K562 (cell line): ENCODE data around the gene RNPEPL1. TPM values are rescaled to one million over a fixed set of nuclear protein-coding genes. Genes with fewer than 3 reads are reported as not detected.

Source experiments
- ARID1B ChIP-seq: fragments of 450-650 bp; IDR thresholded peaks from 2 replicates; pipeline ENCODE4 v1.6.1; 2016; ENCODE audit warnings: antibody characterized with exemption, mild to moderate bottlenecking, inconsistent platforms
- BRD4 ChIP-seq: fragments of 200-600 bp; sonication (generic); IDR thresholded peaks from 2 replicates; pipeline ENCODE4 v1.6.1; 2017; ENCODE audit warnings: inconsistent platforms
- CBX8 ChIP-seq: fragments of 200-600 bp; sonication (generic); IDR thresholded peaks from 2 replicates; pipeline ENCODE4 v1.6.1; 2012; ENCODE audit warnings: borderline replicate concordance, mixed run types, low read depth, mild to moderate bottlenecking, moderate library complexity, mixed read lengths, low read length, control low read depth, inconsistent platforms; ENCODE audit not compliant: poor library complexity, severe bottlenecking; ENCODE audit errors: extremely low read depth
- CHAMP1 ChIP-seq: fragments of 450-650 bp; IDR thresholded peaks from 2 replicates; pipeline ENCODE4 v1.6.1; 2016; ENCODE audit warnings: mild to moderate bottlenecking
- E2F6 ChIP-seq, 2 experiments: IDR thresholded peaks; 2 replicates each; pipeline ENCODE4 v1.6.1; 2011; ENCODE audit warnings: borderline replicate concordance in 1 of 2, control low read depth in 1 of 2, low read depth in 1 of 2, low read length in 1 of 2, mild to moderate bottlenecking in 1 of 2, mixed read lengths in 1 of 2, moderate library complexity in 1 of 2; ENCODE audit not compliant: insufficient read depth in 1 of 2, insufficient read length in 1 of 2, poor library complexity in 1 of 2, severe bottlenecking in 1 of 2; ENCODE audit errors: extremely low read depth in 1 of 2
- E2F8 ChIP-seq: fragments of 450-650 bp; IDR thresholded peaks from 2 replicates; pipeline ENCODE4 v1.7.1; 2018; ENCODE audit warnings: mild to moderate bottlenecking, low read depth; ENCODE audit not compliant: partially characterized antibody
- FOXA3 ChIP-seq, 2 experiments: fragments of 450-650 bp in 1 of 2; sonication (generic) in 1 of 2; formaldehyde crosslinking; IDR thresholded peaks in 1 of 2; conservative IDR thresholded peaks in 1 of 2; 2 replicates each; pipeline versions ENCODE4 v1.4.0 to v1.8.0; 2020 to 2022; ENCODE audit warnings: mild to moderate bottlenecking in 2 of 2, missing genetic modification reagents in 1 of 2
- GABPB2 ChIP-seq: fragments of 250-450 bp; sonication (Bioruptor Pico); conservative IDR thresholded peaks from 2 replicates; pipeline ENCODE4 v1.5.1; 2021; ENCODE audit warnings: mild to moderate bottlenecking
- HDAC1 ChIP-seq, 2 experiments: fragments of 450-650 bp; IDR thresholded peaks; 2 replicates each; pipeline ENCODE4 v1.6.1; 2016 to 2017; ENCODE audit warnings: inconsistent platforms in 1 of 2, mild to moderate bottlenecking in 1 of 2, moderate library complexity in 1 of 2
- HNRNPK ChIP-seq: fragments of 200-400 bp; formaldehyde crosslinking; IDR thresholded peaks from one replicate; pipeline ENCODE4 v1.6.1; 2018; ENCODE audit warnings: mild to moderate bottlenecking, low read depth, low read length; ENCODE audit not compliant: poor library complexity, severe bottlenecking
- KLF13 ChIP-seq: fragments of 450-650 bp; IDR thresholded peaks from 2 replicates; pipeline ENCODE4 v1.6.1; 2016; ENCODE audit warnings: missing genetic modification characterization, low read depth, mild to moderate bottlenecking, missing compliant biosample characterization, moderate library complexity, borderline replicate concordance
- PHB2 ChIP-seq: fragments of 450-650 bp; IDR thresholded peaks from 2 replicates; pipeline ENCODE4 v1.6.1; 2017; ENCODE audit warnings: low read depth
- POLR3A ChIP-seq: IDR thresholded peaks from 2 replicates; pipeline ENCODE4 v1.6.1; 2011; ENCODE audit warnings: borderline replicate concordance, mild to moderate bottlenecking, moderate library complexity; ENCODE audit not compliant: insufficient read length, insufficient read depth; ENCODE audit errors: extremely low read depth
- RBM39 ChIP-seq: fragments of 200-400 bp; formaldehyde crosslinking; optimal IDR thresholded peaks from 2 replicates; pipeline ENCODE3; 2018; ENCODE audit warnings: low read depth, low read length
- TEAD4 ChIP-seq, 2 experiments: sonication (generic) in 1 of 2; formaldehyde crosslinking in 1 of 2; IDR thresholded peaks; 2 replicates each; pipeline versions ENCODE4 v1.6.1 to v1.8.0; 2012 to 2022; ENCODE audit warnings: borderline replicate concordance in 1 of 2, inconsistent platforms in 1 of 2, low read length in 1 of 2, mild to moderate bottlenecking in 1 of 2, missing genetic modification reagents in 1 of 2
- USF2 ChIP-seq: sonication (generic); formaldehyde crosslinking; IDR thresholded peaks from 2 replicates; pipeline ENCODE4 v1.5.0; 2020; ENCODE audit warnings: missing genetic modification reagents
- ZC3H11A ChIP-seq: IDR thresholded peaks from 2 replicates; pipeline ENCODE4 v1.6.1; 2012; ENCODE audit warnings: low read depth, low read length, improper control_type of control experiment
- ZNF75A ChIP-seq: fragments of 450-650 bp; formaldehyde crosslinking; IDR thresholded peaks from 2 replicates; pipeline ENCODE4 v1.4.0; 2020; ENCODE audit warnings: mild to moderate bottlenecking
- polyA plus RNA-seq, 8 experiments: library from polyadenylated mRNA; depleted of rRNA in 4 of 8; stranded (reverse) in 5 of 8; unstranded in 3 of 8; fragments of >200 nt; fragmentation: Nextera tagmentation in 2 of 8; fragmentation: Illumina TruSeq in 1 of 8; extraction: Ambion mirVana in 2 of 8; extraction: Trizol in 1 of 8; gene quantifications; 2 replicates each; pipeline versions ENCODE4 v1.2.1 to v1.2.3, GENCODE V29; 2011 to 2014; ENCODE audit warnings: inconsistent platforms in 1 of 8, missing spikeins in 1 of 8
- total RNA-seq, 7 experiments: library from RNA; depleted of rRNA in 6 of 7; stranded (reverse); fragments of >200 nt in 6 of 7; fragmentation: Illumina TruSeq in 2 of 7; extraction: Trizol in 2 of 7; gene quantifications; 2 replicates each; pipeline versions ENCODE4 v1.2.1 to v1.2.3, GENCODE V29; 2011 to 2021; ENCODE audit warnings: low replicate concordance in 1 of 7

The RNPEPL1 gene
- total and polyA plus RNA-seq, 9 of the 15 experiments (the other 6 are each of a cell fraction or from before 2014, with no cell fraction given): 0.07 to 38.7 (median 5.6) TPM

GRCh38 chr2:240579771-240580614 lies 11.7 kb downstream of the RNPEPL1 start (continued):
- peak; percentile 72 to 75 for TF ChIP-seq E2F6 (IDR thresholded peaks at IDR 0.05; ENCODE audit: borderline replicate concordance in 1 of 2, extremely low read depth in 1 of 2, insufficient read depth in 1 of 2, insufficient read length in 1 of 2, low read depth in 1 of 2, low read length in 1 of 2, poor library complexity in 1 of 2, severe bottlenecking in 1 of 2)
- TF ChIP-seq GABPB2 (CRISPR knock-in tag): no peak
- TF ChIP-seq RBM39: no peak
- no peak for TF ChIP-seq HNRNPK
- no peak for TF ChIP-seq ARID1B
- no peak for TF ChIP-seq ZNF75A (CRISPR knock-in tag)
- peak; percentile 29; the same call in 1 of the 2 replicates for TF ChIP-seq KLF13
- TF ChIP-seq CHAMP1: no peak
- peak in 1 of 2 experiments; percentile 34; a peak in 1 of 4 replicates for TF ChIP-seq HDAC1 (IDR thresholded peaks at IDR 0.05)
- peak; percentile 54 for TF ChIP-seq USF2
- TF ChIP-seq PHB2: no peak
- no peak for TF ChIP-seq POLR3A
- TF ChIP-seq ZC3H11A: no peak
- no peak for TF ChIP-seq FOXA3 (CRISPR knock-in tag; conservative IDR thresholded peaks at IDR 0.05 in 1 of 2, IDR thresholded peaks at IDR 0.05 in 1 of 2)
- TF ChIP-seq CBX8: no peak
- no peak for TF ChIP-seq BRD4
- TF ChIP-seq TEAD4 (IDR thresholded peaks at IDR 0.05; ENCODE audit: low read length): no peak
- TF ChIP-seq TEAD4 (CRISPR knock-in tag; IDR thresholded peaks at IDR 0.05; ENCODE audit: borderline replicate concordance): no peak
- TF ChIP-seq E2F8: no peak
